Activated B cell treated with CpG ODN at 0.5 μM for 24 hours (primary cell): ENCODE results near the gene MYO5C. TPM values are rescaled to one million over a fixed set of nuclear protein-coding genes. Genes with fewer than 3 reads are reported as not detected.

Source experiments
- ATAC-seq: fragments of 200-7000 bp; cut with Tn5 transposase; one replicate; pipeline ENCODE4 v1.10.0; 2021; ENCODE audit warnings: low read depth, mild to moderate bottlenecking, moderate library complexity
- CTCF ChIA-PET: fragments of 350-600 bp; sonication (Branson Sonifier 250); formaldehyde crosslinking; loops from one replicate; lab custom pipeline; 2021; ENCODE audit warnings: antibody characterized with exemption; lab: Charles Lee
- POLR2A ChIA-PET: fragments of 350-600 bp; sonication (Branson Sonifier 250); formaldehyde crosslinking; loops from one replicate; lab custom pipeline; 2021; ENCODE audit warnings: antibody characterized with exemption; lab: Charles Lee
- DNase-seq: peaks from one replicate; pipeline ENCODE4 v3.0.0; 2022
- H3K27ac Mint-ChIP-seq: one replicate; pipeline ENCODE4 v1.8.0; 2020; ENCODE audit warnings: mixed read lengths
- H3K27me3 Mint-ChIP-seq: one replicate; pipeline ENCODE4 v1.8.0; 2021; ENCODE audit warnings: mixed read lengths
- H3K36me3 Mint-ChIP-seq: one replicate; pipeline ENCODE4 v1.8.0; 2021; ENCODE audit warnings: low read depth, mixed read lengths
- H3K4me1 Mint-ChIP-seq: one replicate; pipeline ENCODE4 v1.8.0; 2021; ENCODE audit warnings: mixed read lengths
- H3K4me3 Mint-ChIP-seq: one replicate; pipeline ENCODE4 v1.8.0; 2020; ENCODE audit warnings: mild to moderate bottlenecking, mixed read lengths
- H3K9me3 Mint-ChIP-seq: one replicate; pipeline ENCODE4 v1.8.0; 2020; ENCODE audit warnings: mixed read lengths
- CTCF ChIP-seq: fragments of 200-600 bp; IDR thresholded peaks from one replicate; pipeline ENCODE4 v1.8.0; 2022; ENCODE audit warnings: antibody characterized with exemption, mild to moderate bottlenecking
- intact Hi-C: fragments of 100-400 bp; cut with micrococcal nuclease; formaldehyde crosslinking; loops from one replicate; pipeline ENCODE4 v1.15.1; 2024
- total RNA-seq: library from RNA; stranded (reverse); gene quantifications from 2 replicates; pipeline ENCODE4 v1.2.3, GENCODE V29; 2022

Gene MYO5C
- total RNA-seq, 1 donor from 2014 or later = 3.3 TPM

- H3K4me1 Mint-ChIP-seq = peaks cover 37% of the 10 kb centered on the region
- ChIA-PET CTCF (interaction anchor here (1.0 to 1.6 kb wide), 4 partner anchors 53 to 91 kb away, joined by 3 to 7 read pairs (median 4); no protein-coding TSS in a partner anchor), POLR2A (interaction anchor here (1.4 kb wide), 1 partner anchor 13 kb away, joined by 4 read pairs; no protein-coding TSS in a partner anchor)
- ATAC-seq (peak; percentile 37), DNase-seq (no peak)
- no peak overlapping the region for H3K27ac Mint-ChIP-seq
- no peaks in the 10 kb centered on the region for H3K9me3 Mint-ChIP-seq
- H3K4me3 Mint-ChIP-seq = no peak overlapping the region
- peaks cover 45% of the 10 kb centered on the region for H3K36me3 Mint-ChIP-seq
- TF ChIP-seq CTCF = no peak
- no peaks in the 10 kb centered on the region for H3K27me3 Mint-ChIP-seq
- intact Hi-C loops = loop anchor here (1.0 to 2.0 kb wide), 2 partner anchors 15 to 45 kb away; no protein-coding TSS in a partner anchor
Observed at GRCh38 chr15:52163321-52164190, 132.0 kb downstream of the MYO5C start.

GRCh38 chr15:52162876-52163275, 132.7 kb downstream of the MYO5C start:
- Mint-ChIP-seq H3K4me3 (no peak overlapping the region), H3K9me3 (no peaks in the 10 kb centered on the region), H3K4me1 (peaks cover 32% of the 10 kb centered on the region), H3K27ac (no peak overlapping the region), H3K36me3 (peaks cover 52% of the 10 kb centered on the region), H3K27me3 (no peaks in the 10 kb centered on the region)
- TF ChIP-seq CTCF = no peak
- ChIA-PET CTCF (interaction anchor here (1.1 to 1.4 kb wide), 2 partner anchors 64 to 91 kb away, joined by 4 to 7 read pairs; no protein-coding TSS in a partner anchor), POLR2A (no interaction called here)
- intact Hi-C loops = loop anchor here (1.0 kb wide), 1 partner anchor 45 kb away; no protein-coding TSS in a partner anchor
- ATAC-seq = no peak
- DNase-seq = no peak

- POLR2A ChIA-PET = no interaction called here
- H3K36me3 Mint-ChIP-seq = peaks cover 53% of the 10 kb centered on the region
Observed at GRCh38 chr15:52162260-52162659, 133.3 kb downstream of the MYO5C start.

GRCh38 chr15:52161406-52161966, 134.1 kb downstream of the MYO5C start:
- DNase-seq (no peak), ATAC-seq (no peak)
- ChIA-PET POLR2A (interaction anchor here (0.7 to 1.1 kb wide), 2 partner anchors 19 to 211 kb away, joined by 3 to 4 read pairs; no protein-coding TSS in a partner anchor), CTCF (interaction anchor here (1.3 kb wide), 1 partner anchor 47 kb away, joined by 4 read pairs; no protein-coding TSS in a partner anchor)
- no peak for TF ChIP-seq CTCF
- H3K4me3 Mint-ChIP-seq = no peak overlapping the region
- no peaks in the 10 kb centered on the region for H3K9me3 Mint-ChIP-seq
- H3K27me3 Mint-ChIP-seq = no peaks in the 10 kb centered on the region
- peaks cover 53% of the 10 kb centered on the region for H3K36me3 Mint-ChIP-seq
- peaks cover 23% of the 10 kb centered on the region for H3K4me1 Mint-ChIP-seq
- intact Hi-C loops = no loop called here
- no peak overlapping the region for H3K27ac Mint-ChIP-seq

More at GRCh38 chr15:52162260-52162659, 133.3 kb downstream of the MYO5C start:
- CTCF ChIA-PET = interaction anchor here (1.1 to 1.3 kb wide), 2 partner anchors 46 to 65 kb away, joined by 4 to 7 read pairs; no protein-coding TSS in a partner anchor
- ATAC-seq = no peak
- H3K27ac Mint-ChIP-seq = no peak overlapping the region
- intact Hi-C loops = no loop called here
- TF ChIP-seq CTCF = no peak
- DNase-seq = no peak
- H3K27me3 Mint-ChIP-seq = no peaks in the 10 kb centered on the region
- peaks cover 30% of the 10 kb centered on the region for H3K4me1 Mint-ChIP-seq
- H3K4me3 Mint-ChIP-seq = no peak overlapping the region
- no peaks in the 10 kb centered on the region for H3K9me3 Mint-ChIP-seq

GRCh38 chr15:52159645-52160044, 136.0 kb downstream of the MYO5C start:
- Mint-ChIP-seq H3K27ac (no peak overlapping the region), H3K4me1 (peaks cover 14% of the 10 kb centered on the region), H3K36me3 (peaks cover 66% of the 10 kb centered on the region), H3K27me3 (no peaks in the 10 kb centered on the region), H3K9me3 (no peaks in the 10 kb centered on the region), H3K4me3 (no peak overlapping the region)
- ChIA-PET POLR2A (no interaction called here), CTCF (no interaction called here)
- ATAC-seq = no peak
- DNase-seq = no peak
- intact Hi-C loops = no loop called here
- TF ChIP-seq CTCF = no peak
